Neural progenitor cell (in vitro differentiated cells): ENCODE measurements around the gene CTDSP2.

ENCODE experiments used
- CTCF ChIP-seq: fragments of 200-600 bp; sonication (generic); IDR thresholded peaks from 2 replicates; pipeline ENCODE4 v1.5.1; 2017; ENCODE audit warnings: antibody characterized with exemption, mild to moderate bottlenecking
- EZH2 ChIP-seq: fragments of 200-600 bp; sonication (generic); IDR thresholded peaks from 2 replicates; pipeline ENCODE4 v1.6.1; 2017; ENCODE audit warnings: antibody characterized with exemption, mild to moderate bottlenecking, moderate library complexity

GRCh38 chr12:57783861-57784260, 62.7 kb downstream of the CTDSP2 start:
- TF ChIP-seq CTCF, result no peak
- no peak for TF ChIP-seq EZH2
